Activated gamma-delta T cell treated with anti-CD3 and anti-CD28 coated beads, Interleukin-2, amount 50 U/mL, for 16 hours (primary cell): ENCODE measurements around the gene OR10D3.
"Not testable (repeated sequence)": the region's sequence is repeated elsewhere in the genome, so short reads cannot be mapped to it uniquely, and the experiment has no call there.

Source experiments
- DNase-seq: peaks from one replicate; pipeline ENCODE4 v3.0.0-alpha.2; 2020; ENCODE audit warnings: low read depth

The OR10D3 gene, protein sequence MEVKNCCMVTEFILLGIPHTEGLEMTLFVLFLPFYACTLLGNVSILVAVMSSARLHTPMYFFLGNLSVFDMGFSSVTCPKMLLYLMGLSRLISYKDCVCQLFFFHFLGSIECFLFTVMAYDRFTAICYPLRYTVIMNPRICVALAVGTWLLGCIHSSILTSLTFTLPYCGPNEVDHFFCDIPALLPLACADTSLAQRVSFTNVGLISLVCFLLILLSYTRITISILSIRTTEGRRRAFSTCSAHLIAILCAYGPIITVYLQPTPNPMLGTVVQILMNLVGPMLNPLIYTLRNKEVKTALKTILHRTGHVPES

GRCh38 chr11:124183068-124183467, at the start of gene OR10D3:
TSS of gene OR10D3 (plus strand) at chr11:124183345. CDS start at chr11:124185270, 1,925 bp downstream.
- DNase-seq, result no peak

DNA sequence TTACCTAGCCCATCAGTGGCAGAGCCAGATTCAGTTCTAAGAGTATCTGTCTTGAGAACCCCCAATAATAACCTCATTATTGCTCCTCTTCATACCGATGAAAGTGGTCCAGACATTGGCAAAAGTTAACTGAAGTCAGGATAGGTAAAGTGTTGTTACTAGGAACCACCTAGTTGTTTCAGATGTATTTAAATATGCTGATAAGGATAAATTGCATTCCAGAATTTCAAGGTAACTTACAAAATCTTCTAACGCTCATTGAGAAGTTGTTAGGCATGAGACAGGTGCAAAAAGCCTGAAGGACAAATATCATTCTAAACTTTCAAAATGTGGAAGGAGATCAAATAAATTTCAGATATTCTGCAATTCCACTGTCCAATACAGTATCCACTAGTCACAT, 40.1 kb upstream of the OR10D3 start:
- no peak for DNase-seq

GRCh38 chr11:124147951-124148350, 35.2 kb upstream of the OR10D3 start:
- DNase-seq, result no peak

DNA sequence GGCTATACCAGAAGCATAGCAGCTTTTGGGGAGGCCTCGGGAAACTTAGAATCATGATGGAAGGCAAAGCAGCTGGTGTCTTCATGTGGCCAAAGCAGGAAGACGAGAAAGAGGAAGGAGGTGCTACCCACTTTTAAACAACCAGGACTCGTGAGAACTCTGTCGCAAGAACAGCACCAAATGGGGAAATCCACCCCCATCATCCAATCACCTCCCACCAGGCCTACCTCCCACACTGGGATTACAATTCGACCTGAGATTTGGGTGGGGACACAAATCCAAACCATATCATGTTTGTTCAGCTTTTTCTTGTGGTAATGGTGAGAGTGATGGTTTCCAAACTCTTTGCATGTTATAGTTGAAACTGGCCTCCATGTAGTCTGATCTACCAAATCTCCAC, 32.5 kb upstream of the OR10D3 start:
- no peak for DNase-seq

DNA sequence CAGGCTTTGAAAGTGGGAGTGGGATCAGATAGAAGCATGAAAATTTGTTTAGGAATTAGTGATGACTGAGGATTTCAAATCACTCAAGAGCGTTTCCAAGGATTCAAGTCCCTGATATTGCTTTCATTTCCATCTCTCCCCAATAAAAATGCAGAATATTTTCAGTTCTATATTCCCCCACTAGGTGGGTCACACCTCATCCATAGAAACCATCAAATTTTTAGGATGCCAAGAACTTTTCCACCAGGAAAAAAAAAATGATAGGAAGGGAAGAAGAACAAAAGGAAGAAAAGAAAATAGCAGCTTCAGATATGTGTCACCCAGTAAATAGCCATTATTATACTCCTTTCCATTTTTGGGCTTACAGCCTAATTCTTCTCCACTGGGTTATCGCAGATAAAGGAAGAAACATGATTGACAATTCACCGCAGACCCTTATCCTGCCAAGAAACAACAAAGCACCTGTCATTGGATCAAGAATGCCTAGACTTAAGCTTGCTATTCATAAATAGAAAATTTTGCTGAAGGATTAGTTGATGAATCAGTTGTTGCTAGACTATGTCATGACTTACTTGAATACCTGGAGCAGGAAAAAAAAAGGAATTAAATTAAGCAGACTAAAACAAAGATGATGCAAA, 30.3 kb upstream of the OR10D3 start:
- no peak for DNase-seq

GRCh38 chr11:124153821-124154220, 29.3 kb upstream of the OR10D3 start:
- no peak for DNase-seq

DNA sequence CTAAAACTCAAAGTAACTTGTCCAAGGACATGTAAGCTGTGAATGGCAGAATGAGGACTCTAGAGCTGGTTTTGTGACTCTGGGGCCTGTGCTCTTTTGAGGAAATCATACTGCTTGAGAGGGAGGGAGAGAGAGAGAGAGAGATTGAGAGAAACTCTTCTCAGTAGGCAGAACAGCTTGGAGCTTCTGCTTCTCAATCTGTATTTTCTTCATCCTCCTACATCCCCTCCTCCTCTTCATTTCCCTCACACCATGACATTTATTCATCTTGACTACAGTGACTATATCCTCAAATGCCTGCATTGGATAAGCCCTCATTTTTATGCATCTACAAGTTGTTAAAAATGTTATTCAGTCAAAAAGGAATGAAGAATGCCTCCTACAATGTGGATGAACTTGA, 23.7 kb upstream of the OR10D3 start:
- no peak for DNase-seq

- DNase-seq, result no peak
Observed at GRCh38 chr11:124160986-124161385, 22.2 kb upstream of the OR10D3 start.

DNA sequence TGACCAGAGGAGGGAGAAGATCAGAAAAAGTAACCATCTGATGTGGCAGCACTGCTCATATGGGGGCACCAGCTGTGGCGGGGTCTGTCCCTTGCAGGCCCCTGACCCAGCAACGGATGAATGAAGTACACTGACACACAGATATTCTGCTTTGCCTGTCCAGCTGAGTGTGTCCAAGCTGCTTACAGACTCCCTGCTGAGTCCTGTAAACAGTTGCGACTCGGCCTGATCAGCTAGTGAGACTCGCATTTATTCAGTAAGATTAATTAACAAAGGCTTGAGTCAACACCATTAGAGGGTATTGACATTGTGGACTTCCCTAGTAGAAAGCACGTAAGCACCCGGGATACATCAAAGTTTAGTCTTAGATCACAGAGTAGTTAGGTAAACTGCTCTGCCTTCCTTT, 15.3 kb upstream of the OR10D3 start:
- no peak for DNase-seq

GRCh38 chr11:124168796-124169195, 14.3 kb upstream of the OR10D3 start:
- DNase-seq, result no peak

DNA sequence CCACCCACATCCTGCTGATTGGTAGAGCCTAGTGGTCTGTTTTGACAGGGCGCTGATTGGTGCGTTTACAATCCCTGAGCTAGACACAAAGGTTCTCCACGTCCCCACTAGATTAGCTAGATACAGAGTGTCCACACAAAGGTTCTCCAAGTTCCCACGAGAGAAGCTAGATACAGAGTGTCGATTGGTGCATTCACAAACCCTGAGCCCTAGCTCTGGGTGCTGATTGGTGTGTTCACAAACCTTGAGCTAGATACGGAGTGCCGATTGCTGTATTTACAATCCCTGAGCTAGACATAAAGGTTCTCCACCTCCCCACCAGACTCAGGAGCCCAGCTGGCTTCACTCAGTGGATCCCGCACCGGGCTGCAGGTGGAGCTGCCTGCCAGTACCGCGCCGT, 12.8 kb upstream of the OR10D3 start:
- not testable (repeated sequence) for DNase-seq

GRCh38 chr11:124170801-124171586, 12.2 kb upstream of the OR10D3 start:
- no peak for DNase-seq

- no peak for DNase-seq
Observed at GRCh38 chr11:124172101-124172500, 11.0 kb upstream of the OR10D3 start.

DNA sequence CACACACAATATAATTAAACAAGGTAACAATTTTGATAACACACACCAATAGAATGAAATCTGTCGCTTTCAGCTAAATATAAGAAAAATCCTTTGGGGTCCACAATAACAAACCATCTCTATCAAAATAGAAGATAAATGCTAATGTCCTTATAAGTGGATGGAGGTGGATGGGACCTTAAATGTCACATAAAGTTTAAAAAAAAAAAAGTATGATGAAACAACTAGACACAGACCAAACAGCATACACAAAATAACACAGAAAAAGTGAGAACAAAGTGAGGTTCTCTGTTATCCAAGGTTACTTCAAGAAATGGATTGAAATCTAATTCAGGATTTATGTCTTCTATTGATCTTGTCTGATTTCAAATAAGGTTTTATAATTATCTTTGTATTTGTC, 10.5 kb upstream of the OR10D3 start:
- no peak for DNase-seq

- no peak for DNase-seq
Observed at GRCh38 chr11:124174001-124174583, 9.1 kb upstream of the OR10D3 start.

DNA sequence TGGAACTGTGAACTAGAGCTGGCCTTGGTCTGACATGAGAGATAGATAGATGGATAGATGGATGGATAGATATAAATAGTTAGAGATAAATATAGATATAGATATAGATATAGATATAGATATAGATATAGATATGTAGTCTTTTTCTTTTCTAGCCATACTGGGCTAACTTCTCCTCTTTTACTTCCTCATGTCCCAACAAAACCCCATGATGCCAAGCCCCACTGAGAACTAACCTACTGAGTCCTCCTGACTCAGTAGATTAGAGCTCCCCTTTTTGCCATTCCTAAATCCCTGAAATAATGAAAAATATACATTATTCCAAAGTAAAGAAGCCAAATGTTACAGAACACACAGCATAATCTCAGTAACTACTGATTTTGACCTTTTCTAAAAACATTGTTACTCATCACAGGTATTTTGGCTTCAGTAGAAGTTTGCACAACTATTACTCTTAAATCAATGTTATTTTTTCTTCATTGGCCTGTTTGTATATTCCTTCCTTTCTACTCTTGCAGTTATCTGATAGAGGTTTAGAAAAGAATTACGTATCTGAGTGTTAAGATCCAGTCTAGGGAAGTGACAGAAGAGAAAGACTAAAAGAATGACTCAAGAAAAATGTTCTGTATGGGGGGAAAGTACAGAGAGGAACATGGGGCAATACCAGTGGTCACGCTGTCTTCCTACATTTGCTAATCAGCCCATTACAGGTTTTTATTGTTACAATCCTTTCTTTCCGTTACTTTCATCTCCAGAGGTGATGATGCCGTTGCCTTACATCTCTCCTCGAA, 6.0 kb upstream of the OR10D3 start:
- DNase-seq, result no peak

DNA sequence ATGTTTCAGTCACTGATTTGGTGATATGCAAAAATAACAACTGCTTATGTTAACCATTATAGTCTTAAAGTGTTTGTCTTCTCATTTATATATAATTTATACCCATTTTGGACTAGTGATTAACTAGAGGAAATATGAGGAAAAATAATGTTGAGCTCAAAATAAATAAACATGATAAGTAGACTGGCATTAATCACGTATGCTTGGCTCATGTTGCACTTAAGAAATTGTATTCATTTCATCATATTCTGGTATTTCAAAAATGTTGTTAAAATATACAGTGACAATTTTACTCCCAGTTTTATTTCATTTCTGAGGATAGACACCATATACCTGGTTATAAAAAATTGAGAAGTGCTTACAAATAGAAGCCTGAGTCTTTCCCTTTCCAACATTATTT, 3.8 kb upstream of the OR10D3 start:
- no peak for DNase-seq

DNA sequence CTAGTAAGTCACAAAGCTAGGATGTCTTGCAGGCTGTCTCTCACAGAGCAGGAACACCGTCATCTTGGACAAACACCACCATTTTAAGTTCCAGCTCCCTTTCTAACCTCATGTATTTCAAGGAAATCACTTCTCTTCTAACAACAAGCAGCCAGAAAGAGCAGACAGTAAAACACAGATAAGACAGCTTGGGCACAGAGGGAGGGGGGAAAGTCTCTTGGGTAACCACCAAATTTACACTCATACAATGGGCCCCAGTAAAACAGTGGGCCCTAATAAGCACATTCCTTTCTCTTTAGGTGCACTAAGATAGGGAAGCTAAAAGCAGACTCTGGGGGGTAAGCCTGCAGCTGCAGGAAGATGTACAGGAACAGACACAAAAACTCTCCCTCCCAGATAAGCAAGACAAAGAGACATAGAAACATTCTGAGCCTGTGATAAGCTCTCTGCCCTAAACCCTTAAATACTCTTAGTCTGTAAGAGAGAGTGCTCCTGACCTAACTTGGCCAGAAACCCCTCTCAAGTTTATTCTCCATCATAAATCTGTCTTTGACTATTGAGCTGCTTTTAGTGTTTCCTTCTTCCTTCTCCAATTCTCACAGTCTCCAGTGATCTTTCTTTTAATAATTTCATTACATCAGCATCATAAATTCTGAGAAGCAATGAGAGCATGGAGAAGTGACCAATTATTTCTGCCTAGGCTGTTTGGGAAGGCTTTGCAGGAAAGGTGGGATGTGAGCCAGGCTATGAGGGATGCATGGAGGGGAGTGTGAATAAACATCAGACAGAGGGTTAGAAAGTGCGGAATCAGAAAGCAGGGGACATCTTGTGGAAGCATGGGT, 7.4 kb downstream of the OR10D3 start:
- no peak for DNase-seq

GRCh38 chr11:124193221-124194010, 10.3 kb downstream of the OR10D3 start:
- no peak for DNase-seq
